Measurements from ENCODE around the gene CDKAL1. TPM values are rescaled to one million over a fixed set of nuclear protein-coding genes. Genes with fewer than 3 reads are reported as not detected.

Gene CDKAL1
- total RNA-seq, 2 donors from 2014 or later: 12.1 to 19.0 TPM

DNA sequence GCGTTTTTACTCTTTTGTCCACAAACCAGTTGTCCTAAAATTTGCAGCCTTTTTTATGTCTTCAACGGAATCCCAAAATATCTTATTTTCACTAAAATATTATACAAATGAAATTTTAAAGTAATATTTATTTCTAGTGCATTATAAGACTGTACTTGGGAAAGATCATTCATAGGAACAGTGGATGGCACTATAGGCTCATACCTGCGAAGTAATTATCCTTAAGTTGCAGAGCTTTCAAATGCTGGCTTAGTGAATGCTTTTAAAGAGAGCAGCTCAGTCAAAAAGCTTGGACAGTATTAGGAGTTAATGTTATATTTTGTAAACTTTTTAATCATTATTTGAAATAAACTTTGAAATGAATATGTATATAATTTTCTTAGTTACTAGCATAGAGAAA, 254.9 kb downstream of the CDKAL1 start:
- intact Hi-C loops (cut with DNase I): no loop called here
- no peaks in the 10 kb centered on the region for H3K36me3 ChIP-seq
- no peak for DNase-seq (ENCODE audit: low spot score)
- no peaks in the 10 kb centered on the region for H3K9me3 ChIP-seq
- WGBS: 92% methylated on average over 3 of the region's 3 CpGs
- H3K4me1 ChIP-seq (replicated peaks): no peaks in the 10 kb centered on the region
- no peaks in the 10 kb centered on the region for H3K27me3 ChIP-seq (replicated peaks; ENCODE audit: insufficient read depth)
- H3K27ac ChIP-seq: no peak overlapping the region
- no peak for TF ChIP-seq POLR2AphosphoS5 (IDR thresholded peaks at IDR 0.05)
- peak in 1 of 4 experiments; percentile 16 for TF ChIP-seq CTCF (IDR thresholded peaks at IDR 0.05)
- TF ChIP-seq POLR2A (IDR thresholded peaks at IDR 0.05): no peak
- H3K4me3 ChIP-seq: no peak overlapping the region

GRCh38 chr6:20790032-20790791, 256.0 kb downstream of the CDKAL1 start:
- H3K9me3 ChIP-seq: no peaks in the 10 kb centered on the region
- WGBS: 98% methylated on average over 9 of the region's 9 CpGs
- H3K27me3 ChIP-seq (replicated peaks; ENCODE audit: insufficient read depth): no peaks in the 10 kb centered on the region
- no peak overlapping the region for H3K4me3 ChIP-seq
- no peaks in the 10 kb centered on the region for H3K4me1 ChIP-seq (replicated peaks)
- H3K27ac ChIP-seq: no peak overlapping the region
- no peak for DNase-seq (ENCODE audit: low spot score)
- intact Hi-C loops (cut with DNase I): no loop called here
- TF ChIP-seq CTCF (IDR thresholded peaks at IDR 0.05) (no peak), POLR2A (IDR thresholded peaks at IDR 0.05) (no peak), POLR2AphosphoS5 (IDR thresholded peaks at IDR 0.05) (no peak)
- H3K36me3 ChIP-seq: no peaks in the 10 kb centered on the region

DNA sequence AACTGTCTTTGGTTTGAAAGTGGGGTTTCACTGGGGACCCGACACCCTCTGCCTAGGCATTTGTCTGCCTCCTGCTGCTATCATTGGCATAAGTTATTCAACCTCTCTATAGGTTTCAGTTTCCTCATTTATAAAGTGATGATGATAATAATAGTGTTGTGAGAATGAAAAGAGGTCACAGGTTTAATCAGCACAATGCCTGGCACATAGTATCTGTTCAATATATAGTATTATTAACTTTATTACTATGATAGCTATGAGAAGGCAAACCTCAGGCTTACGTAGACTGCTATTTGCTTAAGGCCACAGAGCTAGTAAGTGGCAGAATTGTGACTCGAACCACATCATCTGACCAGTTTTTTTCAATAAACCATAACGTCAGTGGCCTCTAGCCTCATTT, 256.8 kb downstream of the CDKAL1 start:
- 94% methylated on average over 4 of the region's 4 CpGs for WGBS
- no peaks in the 10 kb centered on the region for H3K27me3 ChIP-seq (replicated peaks; ENCODE audit: insufficient read depth)
- intact Hi-C loops (cut with DNase I): no loop called here
- no peaks in the 10 kb centered on the region for H3K36me3 ChIP-seq
- no peaks in the 10 kb centered on the region for H3K9me3 ChIP-seq
- no peaks in the 10 kb centered on the region for H3K4me1 ChIP-seq (replicated peaks)
- no peak overlapping the region for H3K4me3 ChIP-seq
- no peak for DNase-seq (ENCODE audit: low spot score)
- no peak overlapping the region for H3K27ac ChIP-seq
- no peak for TF ChIP-seq POLR2AphosphoS5 (IDR thresholded peaks at IDR 0.05)
- no peak for TF ChIP-seq CTCF (IDR thresholded peaks at IDR 0.05)
- no peak for TF ChIP-seq POLR2A (IDR thresholded peaks at IDR 0.05)

- Histone ChIP-seq H3K4me1 (replicated peaks) (no peaks in the 10 kb centered on the region), H3K4me3 (no peak overlapping the region), H3K9me3 (no peaks in the 10 kb centered on the region), H3K36me3 (no peaks in the 10 kb centered on the region), H3K27ac (no peak overlapping the region), H3K27me3 (replicated peaks; ENCODE audit: insufficient read depth) (no peaks in the 10 kb centered on the region)
- TF ChIP-seq POLR2A (IDR thresholded peaks at IDR 0.05) (no peak), CTCF (IDR thresholded peaks at IDR 0.05) (no peak), POLR2AphosphoS5 (IDR thresholded peaks at IDR 0.05) (no peak)
- WGBS: 48% methylated on average over 2 of the region's 2 CpGs
- DNase-seq (ENCODE audit: low spot score): no peak
- intact Hi-C loops (cut with DNase I): no loop called here
Observed at GRCh38 chr6:20791944-20792343, 257.7 kb downstream of the CDKAL1 start.

DNA sequence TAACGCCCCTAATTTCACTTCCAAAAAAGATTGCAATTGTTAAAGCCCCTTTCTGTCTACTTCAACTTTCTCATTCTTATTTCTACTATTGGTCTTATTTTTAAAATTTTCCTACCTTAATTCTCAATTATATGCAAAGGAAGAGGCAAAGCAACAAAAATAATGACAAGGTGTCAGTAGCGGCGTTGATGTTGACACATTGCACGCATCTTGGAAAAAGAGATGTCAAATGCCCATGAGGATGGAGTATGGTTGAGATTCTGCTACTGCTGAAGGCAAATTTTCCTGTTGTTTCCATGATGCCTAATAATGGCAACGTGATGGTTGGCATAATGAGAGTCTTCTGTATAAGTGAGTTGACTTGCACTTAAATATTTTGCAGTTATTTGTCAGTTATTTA, 258.9 kb downstream of the CDKAL1 start:
- no peaks in the 10 kb centered on the region for H3K36me3 ChIP-seq

More for the DNA sequence above, 258.9 kb downstream of the CDKAL1 start:
- Histone ChIP-seq H3K27ac (no peak overlapping the region), H3K9me3 (no peaks in the 10 kb centered on the region), H3K4me3 (no peak overlapping the region), H3K27me3 (replicated peaks; ENCODE audit: insufficient read depth) (no peaks in the 10 kb centered on the region), H3K4me1 (replicated peaks) (no peaks in the 10 kb centered on the region)
- no peak for DNase-seq (ENCODE audit: low spot score)
- 76% methylated on average over 5 of the region's 5 CpGs for whole genome bisulfite sequencing
- intact Hi-C loops (cut with DNase I): no loop called here
- TF ChIP-seq POLR2AphosphoS5 (IDR thresholded peaks at IDR 0.05) (no peak), POLR2A (IDR thresholded peaks at IDR 0.05) (no peak), CTCF (IDR thresholded peaks at IDR 0.05) (no peak)

Data from prostate gland (tissue), 2 donors.